LNCAP (cell line): Measurements from ENCODE around the gene OSBPL8.

Experiments used
- CTCF ChIP-seq: fragments of 450-650 bp; IDR thresholded peaks from 2 replicates; pipeline ENCODE4 v1.5.1; 2017; ENCODE audit warnings: mild to moderate bottlenecking

Gene OSBPL8

GRCh38 chr12:76457010-76457409 lies 102.6 kb downstream of the OSBPL8 start:
- TF ChIP-seq CTCF = no peak

- peak; percentile 79 for TF ChIP-seq CTCF
Measured at GRCh38 chr12:76455582-76456345, 103.8 kb downstream of the OSBPL8 start.

- TF ChIP-seq CTCF = no peak
Measured at GRCh38 chr12:76451528-76451927, 108.0 kb downstream of the OSBPL8 start.

- no peak for TF ChIP-seq CTCF
Measured at GRCh38 chr12:76450690-76451089, 108.9 kb downstream of the OSBPL8 start.

- TF ChIP-seq CTCF = no peak
Measured at GRCh38 chr12:76449993-76450392, 109.6 kb downstream of the OSBPL8 start.

- no peak for TF ChIP-seq CTCF
Measured at GRCh38 chr12:76449583-76449982, 110.0 kb downstream of the OSBPL8 start.

- TF ChIP-seq CTCF = no peak
Measured at GRCh38 chr12:76449016-76449415, 110.6 kb downstream of the OSBPL8 start.

GRCh38 chr12:76446090-76446489 lies 113.5 kb downstream of the OSBPL8 start:
- TF ChIP-seq CTCF = no peak
